ENCODE data around the gene ARID5B.

ARID5B gene

GRCh38 chr10:61923210-61923949, 21.9 kb downstream of the ARID5B start:
- no peak for TF ChIP-seq CTCF (IDR thresholded peaks at IDR 0.05; ENCODE audit: borderline replicate concordance, insufficient read depth, low read depth, low read length)

GRCh38 chr10:61923950-61924274, 22.4 kb downstream of the ARID5B start:
- TF ChIP-seq CTCF (IDR thresholded peaks at IDR 0.05; ENCODE audit: borderline replicate concordance, insufficient read depth, low read depth, low read length), result no peak
- H3K4me3 ChIP-seq (ENCODE audit: low read depth, low read length), result no peak overlapping the region

More at GRCh38 chr10:61923210-61923949, 21.9 kb downstream of the ARID5B start:
- no peak overlapping the region for H3K4me3 ChIP-seq (ENCODE audit: low read depth, low read length)

- H3K4me3 ChIP-seq (ENCODE audit: low read depth, low read length), result no peak overlapping the region
- TF ChIP-seq CTCF (IDR thresholded peaks at IDR 0.05; ENCODE audit: borderline replicate concordance, insufficient read depth, low read depth, low read length), result no peak
These were observed 28.1 kb downstream of the ARID5B start for GRCh38 chr10:61929555-61929954.

- no peak for TF ChIP-seq CTCF (IDR thresholded peaks at IDR 0.05; ENCODE audit: borderline replicate concordance, insufficient read depth, low read depth, low read length)
- no peak overlapping the region for H3K4me3 ChIP-seq (ENCODE audit: low read depth, low read length)
These were observed 30.3 kb downstream of the ARID5B start for GRCh38 chr10:61931620-61932332.

- no peak for TF ChIP-seq CTCF (IDR thresholded peaks at IDR 0.05; ENCODE audit: borderline replicate concordance, insufficient read depth, low read depth, low read length)
- no peak overlapping the region for H3K4me3 ChIP-seq (ENCODE audit: low read depth, low read length)
These were observed 32.5 kb downstream of the ARID5B start for GRCh38 chr10:61933859-61934555.

GRCh38 chr10:61935077-61935476, 33.6 kb downstream of the ARID5B start:
- H3K4me3 ChIP-seq (ENCODE audit: low read depth, low read length), result no peak overlapping the region
- TF ChIP-seq CTCF (IDR thresholded peaks at IDR 0.05; ENCODE audit: borderline replicate concordance, insufficient read depth, low read depth, low read length), result no peak

Data from GM12875 (cell line).